Neural progenitor cell (in vitro differentiated cells): ENCODE measurements around the gene CEP295NL. TPM values are rescaled to one million over a fixed set of nuclear protein-coding genes. Genes with fewer than 3 reads are reported as not detected.
A peak's percentile ranks its signal among the peaks of the same experiment; 100 is the strongest.

Source experiments
- DNase-seq: peaks from one replicate; pipeline ENCODE4 v3.0.0-alpha.2; 2016; ENCODE audit warnings: low spot score
- H2AFZ ChIP-seq: fragments of 200-600 bp; sonication (generic); replicated peaks from 2 replicates; pipeline ENCODE4 v1.6.1; 2016; ENCODE audit warnings: antibody characterized with exemption
- H3F3A ChIP-seq: fragments of 200-600 bp; sonication (generic); 2 replicates; pipeline ENCODE4 v1.6.1; 2016; ENCODE audit warnings: antibody characterized with exemption, low read depth
- H3K27ac ChIP-seq: fragments of 200-600 bp; sonication (generic); 2 replicates; pipeline ENCODE4 v1.5.1; 2016; ENCODE audit warnings: mild to moderate bottlenecking
- H3K27me3 ChIP-seq: fragments of 200-600 bp; sonication (generic); 2 replicates; pipeline ENCODE4 v1.6.1; 2016; ENCODE audit warnings: mild to moderate bottlenecking, moderate library complexity
- H3K36me3 ChIP-seq: fragments of 200-600 bp; sonication (generic); 2 replicates; pipeline ENCODE4 v1.5.1; 2016
- H3K4me1 ChIP-seq: fragments of 200-600 bp; sonication (generic); 2 replicates; pipeline ENCODE4 v1.6.1; 2016; ENCODE audit warnings: mixed run types
- H3K4me2 ChIP-seq: fragments of 200-600 bp; sonication (generic); 2 replicates; pipeline ENCODE4 v1.6.1; 2016
- H3K4me3 ChIP-seq: fragments of 200-600 bp; sonication (generic); 2 replicates; pipeline ENCODE4 v1.5.1; 2016
- H3K79me2 ChIP-seq: fragments of 200-600 bp; sonication (generic); 2 replicates; pipeline ENCODE4 v1.6.1; 2016; ENCODE audit warnings: low read depth
- H3K9ac ChIP-seq: fragments of 200-600 bp; sonication (generic); 2 replicates; pipeline ENCODE4 v1.6.1; 2016
- H3K9me3 ChIP-seq: fragments of 200-600 bp; sonication (generic); 2 replicates; pipeline ENCODE4 v1.5.1; 2016; ENCODE audit warnings: low read depth
- H4K20me1 ChIP-seq: fragments of 200-600 bp; sonication (generic); 2 replicates; pipeline ENCODE4 v1.6.1; 2016; ENCODE audit warnings: low read depth
- H3K27ac Mint-ChIP-seq: 3 replicates; pipeline ENCODE4 v1.8.0; 2021; ENCODE audit warnings: mixed read lengths
- H3K27me3 Mint-ChIP-seq: 2 replicates; pipeline ENCODE4 v1.8.0; 2022; ENCODE audit warnings: low read depth, mild to moderate bottlenecking, inconsistent platforms, moderate library complexity, mixed read lengths; ENCODE audit not compliant: insufficient read depth
- H3K36me3 Mint-ChIP-seq: 3 replicates; pipeline ENCODE4 v1.8.0; 2021; ENCODE audit warnings: mixed read lengths
- H3K4me1 Mint-ChIP-seq: 3 replicates; pipeline ENCODE4 v1.8.0; 2021; ENCODE audit warnings: mixed read lengths
- H3K4me3 Mint-ChIP-seq: 3 replicates; pipeline ENCODE4 v1.8.0; 2021; ENCODE audit warnings: mild to moderate bottlenecking, moderate library complexity, mixed read lengths
- H3K9me3 Mint-ChIP-seq: 3 replicates; pipeline ENCODE4 v1.8.0; 2020; ENCODE audit warnings: mixed read lengths
- CTCF ChIP-seq: fragments of 200-600 bp; sonication (generic); IDR thresholded peaks from 2 replicates; pipeline ENCODE4 v1.5.1; 2017; ENCODE audit warnings: antibody characterized with exemption, mild to moderate bottlenecking
- EZH2 ChIP-seq: fragments of 200-600 bp; sonication (generic); IDR thresholded peaks from 2 replicates; pipeline ENCODE4 v1.6.1; 2017; ENCODE audit warnings: antibody characterized with exemption, mild to moderate bottlenecking, moderate library complexity
- EZH2phosphoT487 ChIP-seq: fragments of 200-600 bp; sonication (generic); IDR thresholded peaks from 2 replicates; pipeline ENCODE4 v1.6.1; 2017; ENCODE audit warnings: antibody characterized with exemption
- total RNA-seq: library from RNA; depleted of rRNA; stranded (reverse); fragments of >200 nt; gene quantifications from 2 replicates; pipeline ENCODE4 v1.2.3, GENCODE V29; 2015; ENCODE audit warnings: low replicate concordance

Gene CEP295NL
- total RNA-seq, 1 donor from 2014 or later: 0.39 TPM

- Histone ChIP-seq H3K4me1 (peaks cover 25% of the 10 kb centered on the region), H3F3A (peaks cover 22% of the 10 kb centered on the region), H3K4me3 (no peak overlapping the region), H3K9me3 (no peaks in the 10 kb centered on the region), H3K9ac (no peak overlapping the region), H3K4me2 (no peak overlapping the region), H3K79me2 (peaks cover 15% of the 10 kb centered on the region), H3K36me3 (no peaks in the 10 kb centered on the region), H2AFZ (no peak overlapping the region), H3K27me3 (no peaks in the 10 kb centered on the region), H4K20me1 (peaks cover 43% of the 10 kb centered on the region), H3K27ac (no peak overlapping the region)
- Mint-ChIP-seq H3K9me3 (no peaks in the 10 kb centered on the region), H3K27me3 (peaks cover 2% of the 10 kb centered on the region), H3K4me1 (peaks cover 55% of the 10 kb centered on the region), H3K4me3 (no peak overlapping the region), H3K27ac (peak overlapping the region; percentile 72), H3K36me3 (peaks cover 3% of the 10 kb centered on the region)
- DNase-seq: no peak
- no peak for TF ChIP-seq CTCF
- no peak for TF ChIP-seq EZH2phosphoT487
- no peak for TF ChIP-seq EZH2
These were observed 16.0 kb downstream of the CEP295NL start for GRCh38 chr17:78886954-78887353.

GRCh38 chr17:78885956-78886355 is 17.0 kb downstream of the CEP295NL start:
- Histone ChIP-seq H3K36me3 (no peaks in the 10 kb centered on the region), H4K20me1 (peaks cover 36% of the 10 kb centered on the region), H3K27me3 (no peaks in the 10 kb centered on the region), H2AFZ (no peak overlapping the region), H3K4me1 (peaks cover 25% of the 10 kb centered on the region), H3K9me3 (no peaks in the 10 kb centered on the region), H3K4me3 (no peak overlapping the region), H3K4me2 (no peak overlapping the region), H3K79me2 (peaks cover 24% of the 10 kb centered on the region), H3K9ac (no peak overlapping the region), H3K27ac (no peak overlapping the region), H3F3A (peaks cover 22% of the 10 kb centered on the region)
- TF ChIP-seq CTCF (no peak), EZH2 (no peak), EZH2phosphoT487 (no peak)
- peaks cover 5% of the 10 kb centered on the region for H3K36me3 Mint-ChIP-seq
- no peak overlapping the region for H3K27ac Mint-ChIP-seq
- no peaks in the 10 kb centered on the region for H3K9me3 Mint-ChIP-seq
- no peak for DNase-seq
- peaks cover 50% of the 10 kb centered on the region for H3K4me1 Mint-ChIP-seq
- peaks cover 5% of the 10 kb centered on the region for H3K27me3 Mint-ChIP-seq
- no peak overlapping the region for H3K4me3 Mint-ChIP-seq

- DNase-seq: no peak
- peaks cover 33% of the 10 kb centered on the region for H4K20me1 ChIP-seq
- H3K27me3 Mint-ChIP-seq: peaks cover 6% of the 10 kb centered on the region
- no peak overlapping the region for H3K4me3 ChIP-seq
- TF ChIP-seq CTCF: no peak
- H3K9me3 ChIP-seq: no peaks in the 10 kb centered on the region
- peak overlapping the region; percentile 93 for H3K27ac Mint-ChIP-seq
- H3K27me3 ChIP-seq: no peaks in the 10 kb centered on the region
- H3K9me3 Mint-ChIP-seq: no peaks in the 10 kb centered on the region
- H3K4me3 Mint-ChIP-seq: peak overlapping the region; percentile 77
- H3K27ac ChIP-seq: no peak overlapping the region
- no peak overlapping the region for H3K9ac ChIP-seq
- peaks cover 50% of the 10 kb centered on the region for H3K4me1 Mint-ChIP-seq
- H3K4me2 ChIP-seq: peak overlapping the region; percentile 62
- H3K36me3 Mint-ChIP-seq: peaks cover 6% of the 10 kb centered on the region
- peaks cover 25% of the 10 kb centered on the region for H3K4me1 ChIP-seq
- H2AFZ ChIP-seq: no peak overlapping the region
- no peaks in the 10 kb centered on the region for H3K36me3 ChIP-seq
- peaks cover 27% of the 10 kb centered on the region for H3K79me2 ChIP-seq
- peaks cover 22% of the 10 kb centered on the region for H3F3A ChIP-seq
These were observed 17.9 kb downstream of the CEP295NL start for GRCh38 chr17:78884876-78885667.
